K562 (cell line): ENCODE results near the gene MRPL10. TPM values are rescaled to one million over a fixed set of nuclear protein-coding genes. Genes with fewer than 3 reads are reported as not detected.

Experiments used
- ARID2 ChIP-seq: fragments of 450-650 bp; IDR thresholded peaks from 2 replicates; pipeline ENCODE4 v1.6.1; 2017; ENCODE audit warnings: antibody characterized with exemption, mild to moderate bottlenecking
- CBX1 ChIP-seq: sonication (generic); IDR thresholded peaks from 2 replicates; pipeline ENCODE4 v1.6.1; 2016; ENCODE audit warnings: antibody characterized with exemption, low read depth, mild to moderate bottlenecking
- CBX8 ChIP-seq: fragments of 200-600 bp; sonication (generic); IDR thresholded peaks from 2 replicates; pipeline ENCODE4 v1.6.1; 2012; ENCODE audit warnings: borderline replicate concordance, mixed run types, low read depth, mild to moderate bottlenecking, moderate library complexity, mixed read lengths, low read length, control low read depth, inconsistent platforms; ENCODE audit not compliant: poor library complexity, severe bottlenecking; ENCODE audit errors: extremely low read depth
- FOSL1 ChIP-seq: fragments of 200-800 bp; sonication (Bioruptor generic); conservative IDR thresholded peaks from 2 replicates; pipeline ENCODE4 v1.6.1; 2016; ENCODE audit warnings: missing genetic modification characterization, missing compliant biosample characterization
- GATA2 ChIP-seq: sonication (generic); formaldehyde crosslinking; IDR thresholded peaks from 2 replicates; pipeline ENCODE4 v1.4.0; 2020; ENCODE audit warnings: mild to moderate bottlenecking, missing genetic modification reagents
- HES1 ChIP-seq: fragments of 450-650 bp; IDR thresholded peaks from 2 replicates; pipeline ENCODE4 v1.6.1; 2016; ENCODE audit warnings: low read depth, mild to moderate bottlenecking, moderate library complexity
- HMG20B ChIP-seq: fragments of 250-450 bp; sonication (Bioruptor Pico); IDR thresholded peaks from 2 replicates; pipeline ENCODE4 v1.5.0; 2021; ENCODE audit warnings: mild to moderate bottlenecking
- KDM5B ChIP-seq: fragments of 200-600 bp; sonication (generic); IDR thresholded peaks from 2 replicates; pipeline ENCODE4 v1.6.1; 2012; ENCODE audit warnings: low read depth, mild to moderate bottlenecking, moderate library complexity, low read length, control low read depth, inconsistent platforms; ENCODE audit not compliant: insufficient replicate concordance
- LARP7 ChIP-seq: fragments of 450-650 bp; IDR thresholded peaks from 2 replicates; pipeline ENCODE4 v1.6.1; 2016
- MIER1 ChIP-seq: fragments of 450-650 bp; IDR thresholded peaks from 2 replicates; pipeline ENCODE4 v1.6.1; 2016; ENCODE audit warnings: antibody characterized with exemption, mild to moderate bottlenecking, low read depth
- NFIC ChIP-seq: fragments of 450-650 bp; IDR thresholded peaks from 2 replicates; pipeline ENCODE4 v1.6.1; 2017; ENCODE audit warnings: mild to moderate bottlenecking, inconsistent platforms
- PHF20 ChIP-seq: fragments of 450-650 bp; IDR thresholded peaks from 2 replicates; pipeline ENCODE4 v1.6.1; 2018; ENCODE audit not compliant: partially characterized antibody
- POLR2A ChIP-seq: fragments of 450-650 bp; conservative IDR thresholded peaks from 2 replicates; pipeline ENCODE4 v1.6.1; 2016
- RUNX1 ChIP-seq: sonication (generic); IDR thresholded peaks from 2 replicates; pipeline ENCODE4 v1.6.1; 2016; ENCODE audit warnings: antibody characterized with exemption, low read depth
- SIN3B ChIP-seq: fragments of 450-650 bp; IDR thresholded peaks from 2 replicates; pipeline ENCODE4 v1.6.1; 2017; ENCODE audit warnings: low read depth, mild to moderate bottlenecking, moderate library complexity
- SIRT6 ChIP-seq: IDR thresholded peaks from one replicate; pipeline ENCODE4 v1.6.1; 2012; ENCODE audit warnings: low read depth, mild to moderate bottlenecking, control low read depth, inconsistent platforms, low read length, moderate library complexity
- THRB ChIP-seq: fragments of 450-650 bp; formaldehyde crosslinking; conservative IDR thresholded peaks from 2 replicates; pipeline ENCODE4 v1.4.0; 2022; ENCODE audit warnings: mild to moderate bottlenecking, missing genetic modification characterization
- U2AF1 ChIP-seq: fragments of 200-400 bp; formaldehyde crosslinking; optimal IDR thresholded peaks from 2 replicates; pipeline ENCODE3; 2017; ENCODE audit warnings: mild to moderate bottlenecking, low read depth, low read length, moderate library complexity
- ZMIZ1 ChIP-seq, 2 experiments: fragments of 150-350 bp in 1 of 2; IDR thresholded peaks; 2 replicates each; pipeline ENCODE4 v1.6.1; 2012 to 2016; ENCODE audit warnings: low read depth in 2 of 2, low read length in 2 of 2, mild to moderate bottlenecking in 1 of 2, moderate library complexity in 1 of 2
- ZNF639 ChIP-seq, 2 experiments: fragments of 200-800 bp in 1 of 2; sonication (Bioruptor generic) in 1 of 2; sonication (generic) in 1 of 2; formaldehyde crosslinking in 1 of 2; IDR thresholded peaks in 1 of 2; conservative IDR thresholded peaks in 1 of 2; 2 replicates each; pipeline versions ENCODE4 v1.5.0 to v1.6.1; 2016 to 2020; ENCODE audit warnings: missing compliant biosample characterization in 1 of 2, missing genetic modification characterization in 1 of 2, missing genetic modification reagents in 1 of 2
- ZNF785 ChIP-seq: fragments of 250-450 bp; sonication (Bioruptor Pico); IDR thresholded peaks from 2 replicates; pipeline ENCODE4 v1.4.0; 2020; ENCODE audit warnings: mild to moderate bottlenecking
- polyA plus RNA-seq, 8 experiments: library from polyadenylated mRNA; depleted of rRNA in 4 of 8; stranded (reverse) in 5 of 8; unstranded in 3 of 8; fragments of >200 nt; fragmentation: Nextera tagmentation in 2 of 8; fragmentation: Illumina TruSeq in 1 of 8; extraction: Ambion mirVana in 2 of 8; extraction: Trizol in 1 of 8; gene quantifications; 2 replicates each; pipeline versions ENCODE4 v1.2.1 to v1.2.3, GENCODE V29; 2011 to 2014; ENCODE audit warnings: inconsistent platforms in 1 of 8, missing spikeins in 1 of 8
- total RNA-seq, 7 experiments: library from RNA; depleted of rRNA in 6 of 7; stranded (reverse); fragments of >200 nt in 6 of 7; fragmentation: Illumina TruSeq in 2 of 7; extraction: Trizol in 2 of 7; gene quantifications; 2 replicates each; pipeline versions ENCODE4 v1.2.1 to v1.2.3, GENCODE V29; 2011 to 2021; ENCODE audit warnings: low replicate concordance in 1 of 7

Gene MRPL10
- total and polyA plus RNA-seq, 9 of the 15 experiments (the other 6 are each of a cell fraction or from before 2014, with no cell fraction given), result 27.8 to 105 (median 67.3) TPM

GRCh38 chr17:47821424-47822391 is 9.6 kb downstream of the MRPL10 start, which contains the start of gene OSBPL7 (continued):
- no peak for TF ChIP-seq ZMIZ1 (IDR thresholded peaks at IDR 0.05; ENCODE audit: low read depth in 2 of 2, low read length in 2 of 2)
- no peak for TF ChIP-seq SIRT6
- no peak for TF ChIP-seq CBX1
- TF ChIP-seq ZNF639 (CRISPR knock-in tag; conservative IDR thresholded peaks at IDR 0.05 in 1 of 2, IDR thresholded peaks at IDR 0.05 in 1 of 2), result no peak; a peak in 1 of 4 replicates
- TF ChIP-seq SIN3B, result no peak; the same call in 1 of the 2 replicates
- TF ChIP-seq PHF20, result peak; percentile 90
- no peak for TF ChIP-seq GATA2 (CRISPR knock-in tag)
- TF ChIP-seq RUNX1, result no peak
- TF ChIP-seq U2AF1, result no peak
- no peak for TF ChIP-seq ZNF785 (CRISPR knock-in tag)
- TF ChIP-seq NFIC, result peak; percentile 92
- TF ChIP-seq MIER1, result no peak
- no peak for TF ChIP-seq LARP7
- TF ChIP-seq CBX8, result no peak
- peak; percentile 80 for TF ChIP-seq POLR2A
- peak; percentile 62 for TF ChIP-seq KDM5B
- no peak for TF ChIP-seq THRB (CRISPR knock-in tag)
- peak; percentile 89 for TF ChIP-seq FOSL1 (tag)
- no peak for TF ChIP-seq HMG20B (CRISPR knock-in tag)
- TF ChIP-seq ARID2, result no peak
- TF ChIP-seq HES1, result no peak
